Eye (tissue), 1 donor: Measurements from ENCODE around the gene MAPK8IP2.
"Not testable (repeated sequence)": the region's sequence is repeated elsewhere in the genome, so short reads cannot be mapped to it uniquely, and the experiment has no call there.

Source experiments
- DNase-seq: peaks from one replicate; pipeline ENCODE4 v3.0.0-alpha.2; 2015

MAPK8IP2 gene

DNA sequence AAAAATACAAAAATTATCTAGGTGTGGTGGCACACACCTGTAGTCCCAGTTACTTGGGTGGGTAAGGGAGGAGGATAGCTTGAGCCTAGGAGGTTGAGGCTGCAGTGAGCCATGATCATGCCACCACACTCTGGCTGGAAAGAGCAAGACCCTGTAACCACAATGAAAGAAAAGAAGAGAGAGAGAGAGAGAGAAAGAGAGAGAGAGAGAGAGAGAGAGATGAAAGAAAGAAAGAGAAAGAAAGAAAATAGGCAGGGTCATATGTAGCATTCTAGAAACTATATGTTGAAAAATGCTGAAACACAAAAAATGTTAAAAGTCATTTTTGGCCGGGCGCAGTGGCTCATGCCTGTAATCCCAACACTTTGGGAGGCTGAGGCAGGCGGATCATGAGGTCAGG is 13.7 kb downstream of the MAPK8IP2 start:
- DNase-seq, result not testable (repeated sequence)

GRCh38 chr22:50620593-50621355 is 20.2 kb downstream of the MAPK8IP2 start:
- peak; percentile 94 for DNase-seq

GRCh38 chr22:50621356-50621880 is 20.8 kb downstream of the MAPK8IP2 start:
- DNase-seq, result peak; percentile 20

DNA sequence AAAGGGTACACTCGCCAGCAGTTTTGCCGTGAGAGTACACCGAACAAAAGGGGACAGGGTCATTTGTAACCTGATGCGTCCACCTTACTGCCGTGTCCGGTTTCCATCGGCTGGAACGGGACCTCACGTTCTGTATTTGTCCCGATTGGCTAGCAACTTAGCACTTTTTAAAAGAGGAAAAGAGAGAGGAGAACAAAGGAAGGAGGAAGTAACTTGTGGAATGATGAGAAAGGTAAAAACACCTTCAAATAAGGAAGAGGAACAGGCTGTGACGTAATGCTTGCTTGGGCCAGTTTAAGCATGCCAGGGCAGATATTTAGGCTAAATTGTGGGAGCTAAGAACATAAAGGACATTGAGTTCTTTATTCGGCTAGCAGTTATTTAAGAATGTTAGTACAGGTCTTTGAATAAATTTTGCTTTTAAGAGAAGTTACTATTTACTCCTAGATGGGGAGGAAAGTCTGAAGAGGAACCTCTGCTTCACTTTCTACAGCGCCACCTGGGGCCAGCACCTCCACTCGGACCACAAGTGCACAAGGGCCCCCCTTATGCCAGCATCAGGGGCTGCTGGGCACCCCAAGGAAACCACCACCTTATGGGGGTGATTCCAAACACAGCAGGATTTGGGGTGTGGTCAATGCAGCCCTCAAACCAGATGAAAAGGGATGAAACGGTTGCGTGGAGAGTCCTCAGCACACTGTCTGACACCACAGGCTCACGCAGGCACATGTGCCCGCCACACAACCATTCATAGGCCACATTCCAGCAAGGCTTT is 21.5 kb downstream of the MAPK8IP2 start:
- peak; percentile 6 for DNase-seq

DNA sequence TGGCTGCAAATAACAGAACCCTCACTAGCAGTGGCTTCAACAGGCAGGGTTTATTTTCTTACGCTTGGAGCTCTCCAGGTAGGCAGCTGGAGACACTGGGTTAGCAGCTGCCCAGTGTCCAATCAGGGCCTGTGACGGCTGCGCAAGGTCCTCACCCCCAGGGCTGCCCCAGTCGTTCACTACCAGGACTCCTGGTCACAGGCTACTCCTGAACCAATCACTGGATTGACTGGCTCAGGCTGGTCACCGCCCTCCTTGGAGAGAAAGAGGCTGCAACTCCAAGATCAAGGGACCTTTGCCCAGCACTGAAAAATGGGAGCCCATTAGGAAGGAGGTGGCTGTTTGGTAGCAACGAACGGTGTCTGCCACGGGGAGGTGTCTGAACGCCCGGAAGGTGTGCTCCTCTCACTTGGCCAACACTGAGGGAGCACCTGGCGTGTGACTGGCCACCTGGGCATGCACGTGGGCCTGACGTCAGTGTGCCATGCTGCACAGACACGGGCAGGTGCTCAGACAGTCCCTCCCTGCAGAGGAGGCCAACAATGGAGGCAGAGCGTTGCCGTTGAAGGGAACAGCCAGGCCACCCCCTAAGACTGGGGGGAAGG is 22.2 kb downstream of the MAPK8IP2 start:
- DNase-seq, result no peak

GRCh38 chr22:50624347-50625130 is 23.9 kb downstream of the MAPK8IP2 start:
- DNase-seq, result no peak

- no peak for DNase-seq
These were observed 24.6 kb downstream of the MAPK8IP2 start for GRCh38 chr22:50625131-50625567.

GRCh38 chr22:50625568-50626313 is 25.1 kb downstream of the MAPK8IP2 start:
- no peak for DNase-seq

DNA sequence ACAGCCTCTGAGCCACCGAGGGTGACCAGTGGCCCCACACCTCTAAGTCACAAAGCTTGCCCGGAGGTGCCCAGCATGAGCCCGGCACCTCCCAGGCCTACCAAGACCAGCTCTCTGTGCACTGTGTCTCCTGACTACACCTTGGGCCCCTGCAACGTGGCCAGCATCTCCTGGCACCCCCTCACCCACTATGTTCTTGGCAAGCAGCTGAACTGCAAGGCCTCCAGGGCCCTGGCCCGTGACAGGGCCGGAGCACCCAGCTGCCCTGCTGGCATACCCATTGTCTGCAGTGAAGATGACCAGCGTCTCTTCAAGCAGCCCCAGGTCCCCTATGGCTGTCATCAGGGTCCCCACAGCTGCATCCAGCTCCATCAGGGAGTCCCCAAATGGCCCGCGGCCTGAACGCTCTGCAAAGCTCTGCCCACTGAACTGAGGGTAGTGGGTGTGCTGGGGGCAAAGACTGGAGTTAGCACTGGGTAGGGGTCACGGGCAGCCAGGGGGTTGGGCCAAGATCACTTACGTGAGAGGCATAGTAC is 25.8 kb downstream of the MAPK8IP2 start:
- no peak for DNase-seq

- no peak for DNase-seq
These were observed 26.5 kb downstream of the MAPK8IP2 start for GRCh38 chr22:50626850-50627641.

DNA sequence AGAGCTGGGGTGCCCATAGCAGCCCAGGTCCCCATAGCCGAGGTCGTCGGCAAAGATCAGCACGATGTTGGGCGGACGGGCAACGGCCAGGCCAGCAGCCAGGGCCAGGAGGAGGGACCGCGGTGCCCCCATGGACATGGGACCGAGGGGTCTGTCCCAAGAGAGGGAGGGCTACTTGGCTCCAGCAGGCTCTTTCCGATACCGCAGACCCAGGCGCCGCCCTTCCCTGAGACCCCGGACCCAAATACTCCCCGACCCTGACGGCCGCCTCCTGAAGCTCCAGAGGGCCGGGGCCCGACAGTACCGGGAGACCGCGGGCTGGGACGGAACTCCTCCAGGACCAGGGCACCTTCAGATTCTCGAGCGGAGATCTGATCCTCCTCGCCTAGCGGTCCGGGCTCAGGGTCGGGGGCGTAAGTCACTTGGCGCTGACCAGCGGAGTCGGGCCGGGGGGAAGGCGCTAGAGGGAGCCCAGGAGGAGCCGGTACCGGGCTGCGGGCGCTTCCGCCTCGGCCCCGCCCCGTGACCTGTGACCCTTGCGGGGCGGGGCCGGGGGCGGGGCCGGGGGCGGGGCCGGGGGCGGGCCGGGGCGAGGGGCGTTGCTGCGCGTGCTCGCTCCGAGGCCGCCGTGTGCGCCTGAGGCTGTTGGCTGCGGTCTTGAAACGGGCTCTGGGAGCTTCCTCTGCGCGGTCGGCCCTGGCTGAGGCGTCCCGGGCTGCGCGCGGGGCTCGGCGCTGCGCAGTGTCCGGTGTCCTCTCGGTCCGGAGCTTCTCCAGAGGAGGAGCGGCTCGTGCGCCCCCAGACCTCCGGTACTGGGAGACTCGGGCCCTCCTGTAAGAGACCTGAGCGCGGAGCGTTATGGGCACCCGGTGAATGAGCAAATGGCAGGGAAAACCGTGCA is 27.3 kb downstream of the MAPK8IP2 start, which contains the start of gene ARSA:
TSS of gene ARSA (minus strand) at position 511 of the 901 bp plus-strand sequence. CDS start at position 138, 373 bp downstream.
- DNase-seq, result peak; percentile 86

DNA sequence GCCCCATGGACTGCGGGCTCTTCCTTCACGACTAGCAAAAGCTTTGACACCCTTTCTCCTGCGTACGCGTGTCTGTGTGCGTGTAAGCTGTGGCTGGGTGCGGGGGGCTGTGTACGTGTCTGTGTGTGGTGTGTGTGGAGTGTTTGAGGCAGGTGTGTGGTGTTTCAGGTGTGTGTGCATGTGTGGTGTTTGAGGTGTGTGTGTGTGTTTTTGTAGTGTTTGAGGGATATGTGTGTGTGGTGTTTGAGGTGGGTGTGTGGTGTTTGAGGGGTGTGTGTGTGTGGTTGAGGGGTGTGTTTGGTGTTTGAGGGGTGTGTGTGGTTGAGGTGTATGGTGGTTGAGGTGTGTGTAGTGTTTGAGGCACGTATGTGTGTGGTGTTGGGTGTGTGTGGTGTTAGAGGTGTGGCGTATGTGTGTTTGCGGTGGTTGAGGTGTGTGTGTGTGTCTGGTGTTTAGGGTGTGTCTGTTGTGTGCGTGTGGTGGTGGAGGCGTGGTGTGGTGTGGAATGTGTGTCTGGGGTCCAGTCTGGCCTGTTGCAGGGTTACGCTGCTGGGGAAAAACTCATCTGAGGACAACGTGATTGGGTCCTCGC is 28.0 kb downstream of the MAPK8IP2 start:
- peak; percentile 11 for DNase-seq

DNA sequence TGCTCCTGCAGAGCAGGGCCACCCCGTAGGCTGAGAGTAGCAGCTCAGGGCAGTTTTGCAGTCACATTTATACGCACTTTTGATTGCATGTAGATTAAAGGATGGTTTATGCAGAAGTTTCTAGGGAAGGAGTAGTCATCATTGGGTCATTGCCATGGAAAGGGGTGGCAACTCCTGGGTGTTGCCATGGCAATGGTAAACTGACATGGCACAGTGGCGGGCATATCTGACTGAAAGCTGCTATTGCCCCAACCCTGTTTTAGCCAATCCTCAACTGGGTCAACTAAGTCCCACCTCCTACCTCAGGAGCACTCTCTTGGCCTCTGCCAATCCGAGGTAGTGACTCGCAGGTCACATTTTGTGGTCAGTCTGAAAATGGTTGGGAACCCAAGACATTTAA is 29.8 kb downstream of the MAPK8IP2 start:
- DNase-seq, result no peak

- DNase-seq, result no peak
These were observed 32.5 kb downstream of the MAPK8IP2 start for GRCh38 chr22:50633086-50633485.

DNA sequence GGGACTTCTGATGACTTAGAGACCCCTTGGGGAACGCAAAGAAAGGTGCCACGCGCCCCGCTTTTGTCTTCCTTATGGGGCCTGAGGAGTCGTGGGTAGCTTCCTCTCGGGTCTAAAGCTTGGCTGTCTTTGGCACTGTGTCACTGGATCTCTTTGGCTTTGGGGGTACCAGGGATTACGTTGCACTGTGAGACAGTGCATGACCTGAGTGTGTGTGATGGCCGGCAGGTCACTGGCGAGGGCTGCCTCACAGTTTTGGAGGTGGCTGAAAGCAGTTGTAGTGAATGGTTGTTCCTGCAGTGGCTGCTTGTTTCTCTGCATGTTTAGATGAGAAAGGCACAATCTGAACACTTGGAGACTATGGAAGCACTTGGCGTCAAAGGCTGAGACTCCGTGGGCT is 33.2 kb downstream of the MAPK8IP2 start:
- DNase-seq, result no peak

GRCh38 chr22:50635591-50635990 is 35.0 kb downstream of the MAPK8IP2 start:
- no peak for DNase-seq

DNA sequence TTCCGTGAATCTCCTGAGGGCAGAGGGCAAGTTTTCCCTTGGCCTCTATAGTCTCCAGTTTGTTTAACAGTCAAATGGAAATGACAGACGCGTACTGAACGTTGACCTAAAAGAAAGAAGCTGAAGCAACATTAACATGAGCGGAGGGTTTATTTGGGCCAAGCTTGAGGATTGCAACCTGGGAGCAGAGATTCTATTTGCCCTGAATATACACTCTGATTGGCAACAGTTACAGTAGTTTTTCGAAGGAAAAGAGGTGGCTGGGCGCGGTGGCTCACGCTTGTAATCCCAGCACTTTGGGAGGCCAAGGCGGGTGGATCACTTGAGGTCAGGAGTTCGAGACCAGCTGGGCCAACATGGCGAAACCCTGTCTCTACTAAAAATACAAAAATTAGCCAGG is 39.7 kb downstream of the MAPK8IP2 start:
- DNase-seq, result not testable (repeated sequence)

DNA sequence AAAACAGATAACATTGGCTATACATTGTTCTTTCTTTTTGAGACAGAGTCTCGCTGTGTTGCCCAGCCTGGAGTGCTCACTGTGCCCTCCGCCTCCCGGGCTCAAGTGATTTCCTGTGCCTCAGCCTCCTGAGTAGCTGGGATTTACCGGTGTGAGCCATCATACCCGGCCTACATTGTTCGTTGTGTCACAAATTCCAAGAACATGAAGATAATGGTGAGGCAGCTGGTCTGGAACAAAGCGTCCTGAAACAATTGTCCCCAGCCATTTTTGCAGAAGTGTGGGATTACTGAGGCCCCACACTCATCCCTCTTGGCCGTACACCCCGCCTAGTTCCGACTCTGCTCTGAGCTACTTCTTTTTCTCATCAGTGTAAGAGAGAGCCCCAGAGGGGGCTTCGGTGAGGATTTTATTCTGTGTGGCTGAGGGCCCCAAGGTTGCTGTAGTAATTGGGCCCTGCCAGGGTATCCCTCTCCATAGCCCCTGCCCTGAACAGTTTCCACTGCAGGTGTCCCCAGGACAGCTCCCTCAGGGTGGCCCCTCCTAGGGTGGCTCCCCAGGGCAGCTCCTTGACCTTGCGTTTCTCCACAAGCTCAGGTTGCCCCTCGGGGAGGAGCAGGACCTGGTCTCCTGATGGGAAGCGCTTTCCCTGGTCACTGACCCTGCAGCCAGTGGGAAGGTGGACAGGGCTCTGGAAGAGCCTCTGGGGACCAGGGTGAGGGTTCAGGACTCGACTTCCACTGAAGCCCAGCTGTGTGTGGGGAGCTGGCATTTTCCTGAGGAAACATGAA is 40.5 kb downstream of the MAPK8IP2 start:
- peak; percentile 52 for DNase-seq
